Non-pigmented ciliary epithelial cell (primary cell): ENCODE results near the gene TIMD4.

Source experiments
- DNase-seq: peaks from one replicate; pipeline ENCODE4 v3.0.0-alpha.2; 2010; ENCODE audit warnings: low read depth

TIMD4 gene

DNA sequence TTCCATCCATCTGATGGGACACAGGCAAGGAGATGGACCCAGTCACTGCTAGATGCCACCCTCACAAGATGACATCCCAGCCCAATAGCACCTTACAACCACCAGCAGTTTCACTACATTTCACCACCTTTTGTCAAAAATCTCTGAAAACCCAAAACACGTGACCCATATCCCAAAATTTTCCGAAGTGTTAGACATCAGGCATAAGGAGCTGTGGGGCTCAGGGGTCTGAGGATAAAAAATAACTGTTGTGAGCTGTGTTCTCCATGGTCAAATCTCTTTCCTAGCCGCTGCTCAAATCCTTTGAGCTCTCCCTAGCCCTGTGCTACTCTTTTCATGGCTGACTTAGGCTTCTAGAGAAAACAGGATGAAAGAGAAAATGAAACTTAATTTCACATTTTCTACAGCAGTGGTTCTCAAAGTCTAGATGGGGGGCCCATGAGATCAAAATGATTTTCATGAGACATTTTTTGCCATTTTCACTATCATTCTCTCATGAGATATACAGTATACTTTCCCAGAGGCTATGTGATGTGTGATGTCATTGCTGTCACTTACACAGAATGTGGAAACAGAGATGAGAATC lies 40.7 kb downstream of the TIMD4 start:
- no peak for DNase-seq

DNA sequence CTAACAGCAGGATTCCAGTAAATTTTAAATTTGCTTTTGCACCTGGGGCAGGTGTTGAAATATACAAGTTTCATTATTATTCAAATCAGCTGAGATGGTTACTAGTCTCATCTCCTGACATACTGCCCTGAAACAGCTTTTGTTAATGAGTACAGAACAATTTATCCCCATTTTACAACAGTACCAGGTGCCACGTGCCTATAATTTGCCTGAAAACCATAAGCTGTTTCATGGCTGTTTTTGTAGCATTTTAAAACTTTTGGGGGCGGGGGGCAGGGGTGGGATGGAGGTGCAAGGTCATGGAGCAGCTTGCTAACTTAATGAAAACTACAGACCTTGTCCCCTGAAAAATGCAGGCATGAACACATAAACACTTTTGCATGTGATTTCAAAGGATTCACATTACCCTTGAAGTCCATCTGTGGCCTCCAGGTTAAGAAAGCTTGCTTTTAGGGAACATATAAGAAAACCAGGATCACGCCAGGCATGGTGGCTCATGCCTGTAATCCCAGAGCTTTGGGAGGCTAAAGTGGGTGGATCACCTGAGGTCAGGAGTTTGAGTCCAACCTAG lies 42.1 kb downstream of the TIMD4 start:
- no peak for DNase-seq

DNA sequence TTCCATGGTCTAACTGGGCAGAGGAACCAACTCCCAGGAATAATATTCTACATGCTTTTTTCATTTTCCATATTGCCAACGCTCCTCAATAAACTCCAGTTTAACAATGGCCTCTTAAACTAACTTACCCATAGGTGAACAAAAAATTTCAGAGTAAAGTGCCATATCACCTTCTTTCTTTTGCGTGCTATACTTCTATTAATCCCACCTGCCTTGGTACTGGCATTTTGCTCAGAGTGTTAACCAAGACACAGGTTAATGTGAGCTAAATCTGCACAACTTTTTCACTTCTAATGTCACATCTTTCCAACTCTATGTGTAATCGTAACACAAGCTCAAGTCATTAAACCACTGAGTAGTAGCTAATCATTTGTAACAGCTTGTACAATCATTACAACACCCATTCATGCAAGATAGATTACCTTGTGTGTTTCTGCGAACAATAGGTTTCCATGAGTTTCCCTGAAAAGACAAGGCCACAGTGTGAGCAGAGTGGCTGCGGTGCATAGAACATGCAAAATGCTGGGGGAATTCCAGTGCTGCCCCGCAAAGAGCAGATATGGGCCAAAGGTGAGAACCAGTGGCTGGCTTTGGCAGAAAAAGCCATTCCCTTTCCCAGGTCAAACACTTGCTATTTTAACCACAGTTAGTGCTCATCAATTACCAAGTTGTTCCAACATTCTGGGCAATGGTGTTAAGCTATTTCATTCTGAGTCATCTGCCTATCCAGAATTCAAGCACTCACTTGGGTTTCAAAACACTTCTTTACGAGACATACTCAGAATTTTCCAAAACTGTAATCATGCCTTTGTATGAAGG lies 42.8 kb downstream of the TIMD4 start:
- DNase-seq = no peak

DNA sequence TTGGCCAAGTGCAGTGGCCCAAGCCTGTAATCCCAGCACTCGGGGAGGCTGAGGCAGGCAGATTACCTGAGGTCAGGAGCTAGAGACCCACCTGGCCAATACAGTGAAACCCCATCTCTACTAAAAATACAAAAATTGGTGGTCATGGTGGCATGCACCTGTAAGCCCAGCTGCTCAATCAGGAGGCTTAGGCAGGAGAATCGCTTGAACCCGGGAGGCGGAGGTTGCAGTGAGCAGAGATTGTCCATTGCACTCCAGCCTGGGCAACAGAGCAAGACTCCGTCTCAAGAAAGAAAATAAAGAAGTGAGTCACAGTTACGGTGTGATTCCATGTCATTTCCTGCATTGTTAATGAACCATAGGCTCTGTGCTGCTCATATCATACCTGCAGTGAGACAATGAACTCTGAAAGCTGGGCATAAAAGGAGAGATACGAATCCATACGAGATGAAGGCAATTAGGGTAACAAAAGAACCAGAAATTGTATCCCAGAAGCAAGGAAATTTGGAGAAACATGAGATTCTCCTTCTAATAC lies 44.6 kb downstream of the TIMD4 start:
- no peak for DNase-seq

DNA sequence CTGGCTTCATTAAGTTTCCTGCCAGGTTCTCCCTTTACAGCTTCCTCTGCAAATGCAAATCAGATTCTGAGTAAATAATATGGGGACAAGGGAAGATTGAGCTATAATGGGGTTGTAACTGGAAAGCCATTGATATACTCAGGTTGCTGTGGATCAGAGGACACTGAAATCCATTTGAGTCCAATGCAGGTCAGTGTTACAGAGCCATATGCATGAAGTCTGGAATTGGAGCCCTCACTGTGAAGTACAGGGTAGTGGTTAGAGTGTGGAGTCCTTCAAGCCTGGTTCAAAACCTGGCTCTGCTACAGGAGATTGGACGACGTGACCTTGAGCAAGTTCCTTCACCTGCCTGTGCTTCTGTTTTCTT lies 48.7 kb downstream of the TIMD4 start:
- DNase-seq = no peak

DNA sequence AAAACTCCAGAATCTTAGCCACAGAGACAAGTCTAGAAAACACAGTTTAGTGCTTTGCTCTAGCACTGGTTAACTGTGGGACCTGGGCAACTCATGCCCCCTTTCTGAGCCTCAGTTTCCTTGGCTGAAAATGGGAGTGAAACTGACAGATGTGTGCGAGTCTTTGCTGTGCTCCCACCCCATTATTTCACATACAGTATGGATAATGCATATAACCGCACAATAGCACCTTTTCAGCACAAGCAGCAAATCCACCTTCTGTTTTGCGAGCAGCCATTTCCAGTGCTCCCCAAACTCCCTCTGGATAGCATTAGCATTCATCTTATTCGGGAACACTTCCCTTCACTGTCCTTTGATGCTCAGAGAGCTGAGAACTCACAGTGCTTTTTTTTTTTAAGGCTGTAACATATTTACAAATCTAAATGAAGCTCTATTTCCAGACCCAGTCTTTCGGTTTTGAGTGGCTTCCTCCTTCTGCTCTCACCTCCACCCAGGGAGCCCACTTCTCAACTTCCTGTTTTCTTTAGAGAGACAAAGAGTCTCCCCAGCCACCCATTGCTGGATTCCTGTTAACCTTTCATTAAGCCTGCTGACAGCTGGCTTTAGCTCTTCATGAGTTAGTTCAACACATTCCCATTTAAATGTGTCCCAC lies 49.2 kb downstream of the TIMD4 start:
- DNase-seq = no peak

DNA sequence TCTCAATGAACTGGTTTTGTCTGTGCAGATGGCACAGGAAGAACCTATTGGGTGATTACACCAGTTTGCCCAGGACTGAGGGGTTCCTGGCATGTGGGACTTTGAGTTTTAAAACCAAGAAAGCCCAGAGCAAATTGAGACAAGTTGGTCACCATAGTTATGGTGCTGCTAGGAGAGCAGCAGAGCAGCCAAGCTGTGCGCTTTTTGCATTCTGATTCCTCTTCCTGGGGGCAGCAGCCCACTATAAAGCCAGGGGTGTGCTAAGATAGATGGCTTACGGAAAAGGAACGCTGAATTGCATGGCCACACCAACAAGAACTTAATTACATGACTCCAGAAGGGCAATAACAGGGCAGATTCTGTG lies 49.7 kb downstream of the TIMD4 start:
- no peak for DNase-seq

DNA sequence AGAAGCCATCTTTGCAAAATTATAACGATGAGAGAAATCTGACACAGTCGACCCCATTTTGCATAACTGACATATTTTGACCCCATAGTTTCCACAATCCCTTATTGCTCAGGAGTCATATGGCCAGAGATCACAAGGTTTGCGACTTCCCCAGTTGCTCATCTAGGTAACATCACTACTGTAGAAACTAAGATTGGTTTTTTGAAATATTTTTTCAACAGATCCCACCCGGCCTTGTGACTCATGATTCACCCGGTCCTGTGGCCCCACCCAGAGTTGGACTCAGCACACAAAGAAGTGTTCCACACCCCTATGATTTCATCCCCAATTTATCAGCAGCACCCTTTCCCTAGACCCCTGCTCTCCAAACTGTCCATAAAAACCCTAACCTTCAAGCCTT lies 50.2 kb downstream of the TIMD4 start:
- no peak for DNase-seq

DNA sequence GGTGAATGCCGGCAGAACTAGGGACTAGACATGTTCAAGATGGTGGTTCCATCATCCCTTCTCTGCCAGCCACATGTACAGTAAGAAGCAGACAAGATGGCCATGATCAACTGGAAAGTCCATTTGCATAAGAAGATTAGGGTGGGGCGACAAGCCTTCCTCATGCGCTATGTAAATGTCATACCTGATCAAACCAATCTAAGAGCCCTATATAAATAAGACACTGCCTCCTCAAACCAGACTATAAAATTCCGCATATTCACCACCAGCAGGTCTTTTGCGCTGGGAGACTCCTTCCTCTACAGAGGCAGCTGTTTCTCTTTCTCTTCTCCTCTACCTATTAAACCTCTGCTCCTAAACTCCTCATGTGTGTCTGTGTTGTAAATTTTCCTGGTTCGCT lies 53.8 kb downstream of the TIMD4 start:
- DNase-seq = no peak

DNA sequence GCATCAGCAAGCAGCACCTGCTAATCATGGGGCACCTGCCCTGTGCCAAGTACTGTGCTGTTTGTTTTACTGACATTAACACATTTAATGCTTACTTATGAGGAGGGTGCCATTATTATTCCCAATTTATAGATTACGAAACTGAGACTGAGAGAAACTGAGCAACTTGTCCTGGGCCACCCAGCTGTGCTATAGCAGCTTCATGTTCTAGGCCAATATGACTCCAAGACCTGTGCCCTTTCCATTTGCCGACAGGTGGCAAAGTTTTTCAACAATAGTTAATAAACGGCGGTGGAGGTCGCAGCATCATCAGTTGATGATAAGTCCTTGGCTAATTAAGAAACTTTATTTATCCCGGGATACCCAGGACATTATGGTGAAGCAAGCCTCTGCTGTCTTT lies 55.4 kb downstream of the TIMD4 start:
- no peak for DNase-seq

DNA sequence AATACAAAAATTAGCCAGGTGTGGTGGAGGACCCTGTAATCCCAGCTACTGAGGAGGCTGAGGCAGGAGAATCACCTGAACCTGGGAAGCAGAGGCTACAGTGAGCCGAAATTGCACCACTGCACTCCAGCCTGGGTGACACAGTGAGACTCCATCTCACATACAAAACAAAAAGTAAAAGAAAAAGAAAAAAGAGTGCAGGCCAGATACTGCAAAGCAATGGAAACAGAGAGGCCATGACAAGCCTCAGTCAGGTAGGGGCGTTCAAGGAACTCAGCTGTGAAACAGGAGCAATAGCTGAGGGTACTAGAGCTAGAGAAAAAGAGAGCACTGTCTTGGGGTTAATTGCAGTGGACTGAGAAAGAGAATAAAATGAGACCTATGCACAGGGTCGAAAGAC lies 56.2 kb downstream of the TIMD4 start:
- DNase-seq = no peak

DNA sequence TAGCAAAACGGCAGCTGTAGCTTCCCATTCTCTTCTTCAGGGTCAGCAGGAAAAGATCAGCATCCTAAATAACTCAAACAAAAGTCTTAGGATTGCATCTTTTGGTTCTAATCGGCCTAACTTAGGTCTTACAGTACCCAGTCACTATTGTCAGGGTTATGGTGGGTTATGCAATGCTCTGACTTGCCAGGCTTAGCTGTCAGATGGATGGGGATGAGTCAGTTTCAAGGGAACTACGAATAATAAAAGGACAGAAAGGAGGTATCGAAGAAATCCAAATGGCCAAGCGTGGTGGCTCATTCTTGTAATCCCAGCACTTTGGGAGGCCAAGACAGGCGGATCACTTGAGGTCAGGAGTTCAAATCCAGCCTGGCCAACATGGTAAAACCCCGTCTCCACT lies 66.5 kb downstream of the TIMD4 start:
- no peak for DNase-seq

DNA sequence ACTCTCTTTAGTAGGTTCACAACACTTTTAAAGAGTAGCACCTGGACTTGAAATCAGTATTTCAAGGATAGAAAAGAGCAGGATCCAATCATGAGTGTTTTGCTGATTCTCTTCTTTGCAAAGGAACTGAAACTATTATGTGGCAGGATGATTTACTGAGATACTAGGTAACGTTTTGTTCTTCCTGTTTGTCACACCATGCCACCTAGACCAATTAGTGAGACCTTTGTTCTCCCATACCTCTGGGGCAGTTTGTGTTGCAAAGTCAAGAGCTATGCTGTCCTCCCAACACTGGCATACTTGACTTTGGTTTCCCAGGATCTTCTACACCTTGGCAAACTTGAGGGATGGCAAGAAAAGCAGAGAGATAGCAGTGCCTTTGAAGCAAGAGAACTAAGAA lies 69.5 kb downstream of the TIMD4 start:
- DNase-seq = no peak

DNA sequence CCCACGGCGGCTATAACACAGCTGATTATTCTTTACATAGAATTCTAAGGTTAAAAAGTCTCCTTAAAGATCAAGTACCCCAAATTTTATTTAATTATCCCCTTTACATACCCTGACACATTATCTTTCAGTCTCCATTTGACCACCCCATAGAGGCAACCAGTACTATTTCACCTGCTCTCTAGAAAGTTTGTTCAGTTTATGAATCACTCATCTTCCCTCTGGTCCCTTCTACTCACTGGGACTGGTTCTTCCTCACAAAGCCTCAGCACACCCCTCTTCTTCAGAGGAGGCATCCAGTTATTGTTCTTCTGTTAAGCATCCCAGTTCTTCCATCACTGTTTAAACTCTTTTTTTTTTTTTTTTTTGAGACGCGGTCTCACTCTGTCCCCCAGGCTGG lies 70.2 kb downstream of the TIMD4 start:
- no peak for DNase-seq

DNA sequence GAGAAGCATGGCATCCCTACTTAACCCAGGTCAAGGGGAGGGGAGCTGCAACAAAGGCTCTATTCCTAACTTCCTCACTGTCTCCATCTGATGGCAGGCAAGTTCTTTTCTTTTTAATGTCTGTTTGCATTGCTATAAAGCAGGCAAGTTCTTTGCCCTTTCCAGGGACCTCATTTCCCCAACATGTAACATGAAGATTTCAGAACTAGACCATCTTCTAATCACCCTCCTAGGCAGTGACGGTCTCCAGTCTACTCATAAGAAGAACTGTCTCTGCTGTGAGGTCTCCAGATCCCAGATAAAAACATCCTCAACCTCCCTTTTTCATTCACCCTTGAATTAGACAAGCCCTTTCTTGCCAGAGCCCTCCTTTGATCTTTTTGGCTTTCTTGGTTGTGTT lies 70.8 kb downstream of the TIMD4 start:
- DNase-seq = no peak

DNA sequence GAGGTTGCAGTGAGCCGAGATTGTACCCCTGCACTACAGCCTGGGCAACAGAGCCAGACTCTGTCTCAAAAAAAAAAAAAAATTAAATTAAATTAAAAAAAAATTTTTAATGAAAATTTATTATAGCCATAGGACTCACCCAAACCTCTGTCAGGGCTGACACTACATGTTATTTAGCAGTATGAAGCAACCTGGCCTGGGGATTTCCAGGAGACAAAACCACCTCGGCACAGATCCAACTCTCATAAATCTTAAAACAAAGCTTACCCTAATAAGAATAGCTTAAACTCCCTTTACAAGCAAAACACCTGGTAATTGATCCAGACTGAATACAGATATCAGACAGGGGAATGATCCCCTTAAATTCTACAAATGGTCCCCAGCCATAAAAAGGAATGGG lies 74.5 kb downstream of the TIMD4 start:
- DNase-seq = no peak

DNA sequence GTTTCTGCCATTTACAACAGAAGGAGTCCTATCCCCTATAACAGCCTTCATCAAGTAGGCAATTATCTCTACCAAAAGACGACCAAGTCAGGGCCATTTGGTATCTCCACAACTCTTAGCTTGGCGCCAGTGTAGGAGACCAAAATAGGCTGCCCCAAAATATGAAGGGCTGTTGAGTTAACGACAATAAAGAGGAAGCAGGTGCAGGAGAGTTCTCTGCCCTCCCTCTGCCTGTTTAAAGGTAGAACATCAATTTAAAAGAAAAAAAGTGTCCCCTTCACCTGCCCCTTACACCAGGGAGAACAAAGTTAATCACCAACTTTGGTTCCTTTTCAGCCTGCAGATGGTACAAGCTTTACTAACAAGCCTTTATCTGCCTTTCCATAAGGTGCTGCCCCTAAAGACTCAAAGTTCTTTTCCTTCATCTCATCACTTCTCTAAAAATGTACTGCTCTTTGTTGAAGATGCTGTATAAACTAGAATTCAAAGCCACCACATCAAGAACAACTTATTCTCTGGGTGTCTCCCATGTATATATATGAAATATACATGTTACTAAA lies 79.6 kb downstream of the TIMD4 start:
- DNase-seq = no peak

DNA sequence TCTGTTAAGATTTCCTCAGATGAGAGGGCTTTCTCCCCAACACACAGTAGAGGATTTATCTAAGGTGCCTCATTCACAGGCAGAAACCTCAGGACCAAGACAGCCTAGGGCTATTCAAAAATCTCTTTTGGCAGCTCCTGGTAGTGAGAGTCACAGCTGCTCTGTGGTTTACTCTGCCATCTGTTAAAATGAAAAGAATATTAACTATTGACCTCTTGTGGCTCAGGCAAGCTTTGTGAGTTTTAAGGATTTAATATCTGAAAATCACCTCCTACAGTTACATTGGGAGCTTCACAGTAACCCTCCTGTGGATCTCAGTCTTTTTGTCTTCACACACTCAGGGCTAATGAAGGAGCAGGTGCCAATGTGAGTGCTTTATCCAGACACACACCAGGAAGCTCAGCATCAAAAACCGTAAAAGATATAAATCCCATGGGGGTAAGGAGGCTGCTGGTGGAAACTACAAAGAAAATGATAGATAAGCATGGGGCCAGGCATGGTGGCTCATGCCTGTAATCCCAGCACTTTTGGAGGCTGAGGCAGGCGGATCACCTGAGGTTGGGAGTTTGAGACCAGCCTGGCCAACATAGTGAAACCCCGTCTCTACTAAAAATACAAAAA lies 83.3 kb downstream of the TIMD4 start:
- no peak for DNase-seq

DNA sequence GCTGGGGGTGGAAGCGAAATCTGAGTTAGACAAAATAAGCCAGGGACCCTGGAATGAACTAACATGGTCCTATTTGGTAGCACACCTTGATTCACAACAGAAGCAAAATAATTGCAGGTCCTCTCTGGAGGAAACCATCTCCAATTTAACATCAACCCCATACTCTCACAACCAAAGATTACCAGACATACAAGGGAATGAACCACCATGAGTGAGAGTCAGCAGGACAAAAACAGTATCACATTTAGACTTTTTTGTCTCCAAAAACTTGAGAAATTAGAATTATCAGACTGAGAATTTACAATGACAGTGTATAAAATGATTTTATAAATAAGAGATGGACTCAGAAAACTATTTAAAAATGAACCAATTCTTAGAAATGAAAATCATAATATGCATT lies 91.8 kb downstream of the TIMD4 start:
- no peak for DNase-seq

DNA sequence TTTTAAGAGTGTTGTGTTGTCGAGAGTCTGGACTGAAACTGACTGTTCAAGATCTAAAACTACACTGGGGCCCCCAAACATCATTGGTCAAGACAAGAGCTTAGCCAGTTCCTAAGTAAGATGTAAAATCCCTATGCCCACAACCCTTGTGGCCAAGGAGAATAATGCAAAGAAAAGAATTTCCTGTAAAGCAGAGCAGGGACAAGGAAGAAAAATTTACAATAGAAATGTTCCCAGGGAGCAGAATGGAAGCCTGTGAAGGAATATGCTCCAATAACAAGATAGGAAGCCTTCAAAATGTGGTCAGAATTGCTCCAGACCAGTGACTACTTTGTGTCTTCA lies 92.6 kb downstream of the TIMD4 start:
- no peak for DNase-seq
